Fibroblast of pulmonary artery (primary cell): ENCODE measurements around the gene JARID2.

Experiments used
- DNase-seq: peaks from one replicate; pipeline ENCODE4 v3.0.0-alpha.2; 2010; ENCODE audit warnings: low read depth
- H3K4me3 ChIP-seq: replicated peaks from 2 replicates; pipeline ENCODE4 v1.5.1; 2011; ENCODE audit warnings: low read depth, mild to moderate bottlenecking, control low read depth, low read length, moderate library complexity
- CTCF ChIP-seq: IDR thresholded peaks from 2 replicates; pipeline ENCODE4 v1.5.1; 2011; ENCODE audit warnings: mild to moderate bottlenecking, control low read depth, low read length, inconsistent platforms; ENCODE audit errors: missing control alignments

JARID2 gene

GRCh38 chr6:15340775-15341174, 94.9 kb downstream of the JARID2 start:
- no peak for TF ChIP-seq CTCF
- H3K4me3 ChIP-seq: no peak overlapping the region
- no peak for DNase-seq

- no peak overlapping the region for H3K4me3 ChIP-seq
- TF ChIP-seq CTCF: no peak
- DNase-seq: no peak
Measured at GRCh38 chr6:15341311-15342001, 95.6 kb downstream of the JARID2 start.

GRCh38 chr6:15342114-15342513, 96.2 kb downstream of the JARID2 start:
- TF ChIP-seq CTCF: no peak
- H3K4me3 ChIP-seq: no peak overlapping the region
- no peak for DNase-seq

GRCh38 chr6:15343490-15344191, 97.8 kb downstream of the JARID2 start:
- no peak for TF ChIP-seq CTCF
- H3K4me3 ChIP-seq: no peak overlapping the region
- DNase-seq: no peak

GRCh38 chr6:15344192-15344519, 98.3 kb downstream of the JARID2 start:
- TF ChIP-seq CTCF: no peak
- DNase-seq: no peak
- no peak overlapping the region for H3K4me3 ChIP-seq

GRCh38 chr6:15344831-15345230, 99.0 kb downstream of the JARID2 start:
- no peak for TF ChIP-seq CTCF
- H3K4me3 ChIP-seq: no peak overlapping the region
- DNase-seq: no peak

GRCh38 chr6:15346315-15346714, 100.4 kb downstream of the JARID2 start:
- no peak for DNase-seq
- no peak overlapping the region for H3K4me3 ChIP-seq
- TF ChIP-seq CTCF: no peak
